BJ (cell line): ENCODE results near the gene TBX6. TPM values are rescaled to one million over a fixed set of nuclear protein-coding genes. Genes with fewer than 3 reads are reported as not detected.

Experiments used
- CTCF ChIA-PET: fragments of 350-600 bp; formaldehyde crosslinking; extraction: SDS; loops from one replicate; lab custom pipeline; 2021; ENCODE audit warnings: antibody characterized with exemption, inconsistent platforms; lab: Yijun Ruan, JAX
- POLR2A ChIA-PET: fragments of 300-600 bp; sonication (Branson Sonifier 250); formaldehyde crosslinking; extraction: SDS; loops from one replicate; lab custom pipeline; 2021; ENCODE audit warnings: antibody characterized with exemption; lab: Charles Lee
- DNase-seq: peaks from one replicate; pipeline ENCODE4 v3.0.0-alpha.2; 2011; ENCODE audit warnings: low read depth
- H3K27me3 ChIP-seq: 2 replicates; pipeline ENCODE4 v1.6.0; 2011; ENCODE audit warnings: low read length; ENCODE audit not compliant: control insufficient read depth, insufficient read depth
- H3K36me3 ChIP-seq: 2 replicates; pipeline ENCODE4 v1.5.1; 2011; ENCODE audit warnings: low read length; ENCODE audit not compliant: control insufficient read depth, insufficient read depth
- H3K4me3 ChIP-seq: 2 replicates; pipeline ENCODE4 v1.5.1; 2011; ENCODE audit warnings: low read depth, mild to moderate bottlenecking, control low read depth, low read length
- polyA plus RNA-seq: library from polyadenylated mRNA; depleted of rRNA; stranded (reverse); fragments of >200 nt; gene quantifications from 2 replicates; pipeline ENCODE4 v1.2.3, GENCODE V29; 2011
- TF ChIP-seq, protein P1 (sequence below): IDR thresholded peaks from 2 replicates; pipeline ENCODE4 v1.5.1; 2011; ENCODE audit warnings: low read depth, mild to moderate bottlenecking, control low read depth, inconsistent platforms, low read length, moderate library complexity; ENCODE audit not compliant: insufficient read depth

TBX6 gene
- polyA plus RNA-seq, 1 experiment: 0.04 TPM

DNA sequence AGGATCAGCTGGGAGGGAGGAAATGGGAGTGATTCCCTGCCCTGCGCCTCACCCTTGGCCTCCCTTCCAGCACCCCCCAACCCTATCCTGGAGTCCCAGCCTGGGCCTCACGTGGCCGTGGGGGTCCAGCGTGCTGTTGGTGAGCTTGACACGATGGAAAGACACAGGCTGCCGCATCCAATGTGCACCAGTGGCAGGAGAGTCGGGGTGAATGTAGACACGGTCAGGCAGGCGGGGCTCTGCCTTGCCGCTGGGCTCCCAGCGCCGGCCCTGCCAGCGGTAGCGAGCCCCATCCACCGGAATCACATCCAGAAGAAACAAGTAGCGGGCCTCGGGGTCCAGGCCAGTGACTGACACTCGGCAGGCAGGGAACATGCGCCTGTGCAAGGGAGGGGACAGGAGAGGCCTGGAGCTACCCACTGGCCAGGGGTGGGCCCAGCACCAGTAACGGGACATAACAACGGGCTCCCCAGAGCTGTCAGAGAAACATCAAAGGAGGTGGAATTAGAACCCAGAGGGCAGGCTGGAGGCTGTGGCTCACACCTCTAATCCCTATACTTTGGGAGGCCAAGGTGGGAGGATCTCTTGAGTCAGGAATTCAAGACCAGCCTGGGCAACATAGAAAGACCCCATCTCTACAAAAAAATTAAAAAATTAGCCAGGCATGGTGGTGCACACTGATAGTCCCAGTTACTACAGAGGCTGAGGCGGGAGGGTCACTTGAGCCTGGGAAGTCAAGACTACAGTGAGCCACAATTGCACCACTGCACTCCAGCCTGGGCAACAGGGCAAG is 2.7 kb downstream of the TBX6 start:
- TF ChIP-seq, protein P1, sequence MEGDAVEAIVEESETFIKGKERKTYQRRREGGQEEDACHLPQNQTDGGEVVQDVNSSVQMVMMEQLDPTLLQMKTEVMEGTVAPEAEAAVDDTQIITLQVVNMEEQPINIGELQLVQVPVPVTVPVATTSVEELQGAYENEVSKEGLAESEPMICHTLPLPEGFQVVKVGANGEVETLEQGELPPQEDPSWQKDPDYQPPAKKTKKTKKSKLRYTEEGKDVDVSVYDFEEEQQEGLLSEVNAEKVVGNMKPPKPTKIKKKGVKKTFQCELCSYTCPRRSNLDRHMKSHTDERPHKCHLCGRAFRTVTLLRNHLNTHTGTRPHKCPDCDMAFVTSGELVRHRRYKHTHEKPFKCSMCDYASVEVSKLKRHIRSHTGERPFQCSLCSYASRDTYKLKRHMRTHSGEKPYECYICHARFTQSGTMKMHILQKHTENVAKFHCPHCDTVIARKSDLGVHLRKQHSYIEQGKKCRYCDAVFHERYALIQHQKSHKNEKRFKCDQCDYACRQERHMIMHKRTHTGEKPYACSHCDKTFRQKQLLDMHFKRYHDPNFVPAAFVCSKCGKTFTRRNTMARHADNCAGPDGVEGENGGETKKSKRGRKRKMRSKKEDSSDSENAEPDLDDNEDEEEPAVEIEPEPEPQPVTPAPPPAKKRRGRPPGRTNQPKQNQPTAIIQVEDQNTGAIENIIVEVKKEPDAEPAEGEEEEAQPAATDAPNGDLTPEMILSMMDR: no peak
- no peak overlapping the region for H3K4me3 ChIP-seq
- POLR2A ChIA-PET: interaction anchor here (0.5 to 0.6 kb wide), 3 partner anchors 10 to 274 kb away, joined by 3 to 5 read pairs (median 4); no protein-coding TSS in a partner anchor
- CTCF ChIA-PET: interaction anchor here (1.3 to 1.5 kb wide), 2 partner anchors 23 to 45 kb away, joined by 3 read pairs; no protein-coding TSS in a partner anchor
- peaks cover 19% of the 10 kb centered on the region for H3K36me3 ChIP-seq
- no peak for DNase-seq
- H3K27me3 ChIP-seq: no peaks in the 10 kb centered on the region

DNA sequence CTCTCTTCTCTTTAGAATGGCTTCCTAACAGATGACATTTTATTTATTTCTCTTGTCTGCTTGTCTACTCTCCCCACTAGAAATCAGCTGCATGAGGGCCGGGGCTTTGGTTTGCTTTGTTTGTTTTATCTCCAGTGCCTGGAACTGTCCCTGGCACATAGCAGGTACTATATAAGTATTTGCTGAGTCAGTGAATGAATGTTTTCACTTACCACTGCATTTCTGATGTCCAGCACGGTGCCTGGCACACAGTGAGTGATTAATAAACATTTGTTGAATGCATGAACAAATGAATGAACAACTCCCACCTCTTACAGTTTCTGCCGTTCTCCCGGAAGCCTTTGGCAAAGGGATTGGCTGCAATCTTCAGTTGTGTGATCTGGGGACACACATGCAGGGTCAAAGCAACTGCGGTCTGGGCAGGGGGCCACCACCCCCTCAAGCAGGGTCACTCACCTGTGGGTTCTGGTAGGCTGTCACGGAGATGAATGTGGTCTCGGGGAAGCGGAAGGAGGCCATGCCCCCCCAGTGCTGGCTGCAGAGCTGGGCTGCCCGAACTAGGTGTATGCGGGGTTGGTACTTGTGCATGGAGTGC is 3.4 kb downstream of the TBX6 start:
- DNase-seq: no peak
- Histone ChIP-seq H3K27me3 (no peaks in the 10 kb centered on the region), H3K36me3 (peaks cover 22% of the 10 kb centered on the region), H3K4me3 (no peak overlapping the region)
- ChIA-PET POLR2A (interaction anchor here (0.6 kb wide), 1 partner anchor 10 kb away, joined by 3 read pairs; no protein-coding TSS in a partner anchor), CTCF (no interaction called here)
- TF ChIP-seq, protein P1: no peak

DNA sequence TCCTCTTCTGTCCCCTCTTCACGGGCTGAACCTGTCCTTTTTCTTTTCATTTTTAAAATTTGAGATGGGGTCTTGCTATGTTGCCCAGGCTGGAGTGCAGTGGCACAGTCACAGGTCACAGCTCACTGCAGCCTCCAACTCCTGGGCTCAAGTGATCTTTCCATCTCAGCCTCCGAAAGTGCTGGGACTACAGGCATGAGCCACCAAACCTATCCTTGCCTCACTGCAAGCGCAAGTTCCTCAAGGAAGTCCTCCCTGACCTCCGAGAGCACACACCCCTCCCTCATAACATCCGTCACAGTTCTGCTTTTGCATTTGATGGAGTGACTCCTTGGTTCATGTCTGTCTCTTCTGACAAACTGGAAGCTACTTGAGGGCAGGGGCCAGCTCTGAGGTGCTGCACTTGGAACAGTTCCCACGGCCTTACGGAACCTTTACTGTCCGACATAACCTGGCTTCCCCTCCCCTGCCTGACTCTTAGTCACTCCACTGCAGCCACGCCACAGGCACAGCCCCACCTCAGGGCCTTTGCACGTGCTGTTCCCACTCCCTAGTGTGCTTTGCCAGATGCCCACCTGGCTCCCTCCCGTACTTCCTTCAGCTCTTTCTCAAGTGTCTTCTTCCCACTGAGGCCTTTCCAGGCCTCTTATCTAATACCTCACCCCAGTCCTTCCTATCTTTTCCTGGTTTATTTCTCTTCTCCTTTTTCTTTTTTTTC is 4.4 kb downstream of the TBX6 start:
- ChIA-PET CTCF (interaction anchor here (0.7 kb wide), 1 partner anchor 11 kb away, joined by 3 read pairs; no protein-coding TSS in a partner anchor), POLR2A (no interaction called here)
- TF ChIP-seq, protein P1: no peak
- DNase-seq: no peak
- Histone ChIP-seq H3K36me3 (peaks cover 29% of the 10 kb centered on the region), H3K27me3 (no peaks in the 10 kb centered on the region), H3K4me3 (no peak overlapping the region)

DNA sequence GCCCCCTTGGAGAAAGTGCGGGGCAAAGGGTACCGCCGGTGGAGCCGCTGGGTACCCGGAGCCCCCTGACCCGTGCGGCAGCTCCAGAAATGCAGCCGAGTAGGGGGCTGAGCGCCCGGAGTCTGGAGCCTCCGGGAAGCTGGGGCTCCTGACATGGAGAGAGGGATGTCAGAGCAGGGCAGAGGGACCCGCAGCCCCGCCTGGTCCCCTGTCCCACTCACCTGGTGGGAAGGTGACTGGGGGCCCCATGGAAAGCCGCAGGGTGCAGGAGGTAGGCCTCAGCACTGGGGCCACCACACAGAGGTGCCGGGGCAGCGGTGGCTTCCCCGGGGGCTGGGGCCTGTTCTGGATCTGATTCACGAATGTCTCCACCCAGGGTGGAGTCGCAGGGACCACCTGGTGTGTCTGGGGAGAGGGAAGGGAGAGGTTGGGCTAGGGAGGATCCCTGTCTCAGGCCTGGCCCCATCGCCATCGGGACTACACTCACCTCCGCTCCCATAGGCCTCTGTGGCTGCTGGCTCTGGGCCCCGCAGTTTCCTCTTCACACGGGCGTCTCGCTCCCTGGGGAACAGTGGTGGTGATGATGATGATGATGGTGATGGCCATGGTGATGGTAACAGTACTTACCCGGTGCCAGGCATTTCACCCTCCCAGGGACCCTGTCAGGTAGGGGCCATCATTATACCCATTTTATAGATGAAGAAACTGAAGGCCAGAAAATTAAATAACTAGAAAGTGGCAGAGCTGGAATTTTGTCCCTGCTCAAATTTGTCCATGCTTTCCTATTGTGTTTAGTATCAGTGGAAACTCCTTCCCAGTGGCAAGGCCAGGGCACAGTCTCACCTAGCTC is 5.2 kb downstream of the TBX6 start:
- Histone ChIP-seq H3K36me3 (peaks cover 31% of the 10 kb centered on the region), H3K4me3 (no peak overlapping the region), H3K27me3 (no peaks in the 10 kb centered on the region)
- POLR2A ChIA-PET: no interaction called here
- no peak for DNase-seq
- CTCF ChIA-PET: interaction anchor here (0.7 kb wide), 1 partner anchor 10 kb away, joined by 3 read pairs; no protein-coding TSS in a partner anchor
- TF ChIP-seq, protein P1: no peak
